HFF-Myc (cell line): Measurements from ENCODE around the gene LIN37.

Experiments used
- DNase-seq: peaks from one replicate; pipeline ENCODE4 v3.0.0-alpha.2; 2011; ENCODE audit warnings: low read depth; ENCODE audit errors: extremely low read depth
- H3K4me3 ChIP-seq: replicated peaks from 2 replicates; pipeline ENCODE4 v1.5.1; 2011; ENCODE audit warnings: low read depth, mild to moderate bottlenecking, control low read depth, low read length
- TF ChIP-seq, protein P1 (sequence below): IDR thresholded peaks from 2 replicates; pipeline ENCODE4 v1.5.1; 2012; ENCODE audit warnings: mild to moderate bottlenecking, low read depth, low read length, control low read depth; ENCODE audit errors: missing control alignments

The LIN37 gene

DNA sequence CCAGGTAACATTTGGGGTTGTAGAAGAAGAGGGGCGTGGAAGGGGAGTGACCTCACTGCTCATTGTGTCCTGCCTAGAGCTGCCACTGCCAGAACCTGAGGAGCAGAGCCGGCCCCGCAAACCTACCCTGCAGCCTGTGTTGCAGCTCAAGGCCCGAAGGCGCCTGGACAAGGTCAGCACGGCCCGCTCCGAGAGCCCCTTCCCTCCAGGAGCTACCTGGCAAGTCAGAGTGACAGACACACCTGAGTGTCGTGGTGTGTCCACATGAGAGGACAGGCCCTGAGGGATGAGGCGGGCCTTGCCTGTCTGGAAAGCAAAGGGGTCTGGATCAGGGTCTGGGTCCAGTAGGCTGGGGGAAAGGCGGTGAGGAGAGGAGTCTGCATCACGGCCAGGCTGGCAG, 23.8 kb upstream of the LIN37 start:
- TF ChIP-seq, protein P1, sequence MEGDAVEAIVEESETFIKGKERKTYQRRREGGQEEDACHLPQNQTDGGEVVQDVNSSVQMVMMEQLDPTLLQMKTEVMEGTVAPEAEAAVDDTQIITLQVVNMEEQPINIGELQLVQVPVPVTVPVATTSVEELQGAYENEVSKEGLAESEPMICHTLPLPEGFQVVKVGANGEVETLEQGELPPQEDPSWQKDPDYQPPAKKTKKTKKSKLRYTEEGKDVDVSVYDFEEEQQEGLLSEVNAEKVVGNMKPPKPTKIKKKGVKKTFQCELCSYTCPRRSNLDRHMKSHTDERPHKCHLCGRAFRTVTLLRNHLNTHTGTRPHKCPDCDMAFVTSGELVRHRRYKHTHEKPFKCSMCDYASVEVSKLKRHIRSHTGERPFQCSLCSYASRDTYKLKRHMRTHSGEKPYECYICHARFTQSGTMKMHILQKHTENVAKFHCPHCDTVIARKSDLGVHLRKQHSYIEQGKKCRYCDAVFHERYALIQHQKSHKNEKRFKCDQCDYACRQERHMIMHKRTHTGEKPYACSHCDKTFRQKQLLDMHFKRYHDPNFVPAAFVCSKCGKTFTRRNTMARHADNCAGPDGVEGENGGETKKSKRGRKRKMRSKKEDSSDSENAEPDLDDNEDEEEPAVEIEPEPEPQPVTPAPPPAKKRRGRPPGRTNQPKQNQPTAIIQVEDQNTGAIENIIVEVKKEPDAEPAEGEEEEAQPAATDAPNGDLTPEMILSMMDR, result no peak
- DNase-seq, result no peak
- no peak overlapping the region for H3K4me3 ChIP-seq

DNA sequence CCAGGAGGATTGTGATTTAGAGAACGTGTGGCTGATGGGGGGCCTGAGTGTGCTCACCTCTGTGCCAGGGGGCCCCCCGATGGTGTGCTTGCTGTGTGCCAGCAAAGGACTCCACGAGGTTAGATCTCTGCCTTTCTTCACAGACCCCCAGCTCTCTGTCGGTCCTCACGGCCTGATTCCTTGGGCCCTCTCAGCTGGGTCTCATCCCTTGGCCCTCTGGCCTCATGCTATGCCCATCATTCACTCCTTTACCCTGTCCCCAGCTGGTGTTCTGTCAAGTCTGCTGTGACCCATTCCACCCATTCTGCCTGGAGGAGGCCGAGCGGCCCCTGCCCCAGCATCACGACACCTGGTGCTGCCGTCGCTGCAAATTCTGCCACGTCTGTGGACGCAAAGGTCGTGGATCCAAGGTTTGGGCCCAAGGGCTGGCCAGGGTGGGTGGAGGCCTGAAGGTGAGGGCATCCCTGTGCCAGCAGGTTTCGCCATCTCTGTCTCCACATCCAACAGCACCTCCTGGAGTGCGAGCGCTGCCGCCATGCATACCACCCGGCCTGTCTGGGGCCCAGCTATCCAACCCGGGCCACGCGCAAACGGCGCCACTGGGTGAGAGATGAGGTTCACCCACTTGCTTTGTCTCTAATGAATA, 23.0 kb upstream of the LIN37 start:
- TF ChIP-seq, protein P1, result no peak
- no peak for DNase-seq
- H3K4me3 ChIP-seq, result no peak overlapping the region

DNA sequence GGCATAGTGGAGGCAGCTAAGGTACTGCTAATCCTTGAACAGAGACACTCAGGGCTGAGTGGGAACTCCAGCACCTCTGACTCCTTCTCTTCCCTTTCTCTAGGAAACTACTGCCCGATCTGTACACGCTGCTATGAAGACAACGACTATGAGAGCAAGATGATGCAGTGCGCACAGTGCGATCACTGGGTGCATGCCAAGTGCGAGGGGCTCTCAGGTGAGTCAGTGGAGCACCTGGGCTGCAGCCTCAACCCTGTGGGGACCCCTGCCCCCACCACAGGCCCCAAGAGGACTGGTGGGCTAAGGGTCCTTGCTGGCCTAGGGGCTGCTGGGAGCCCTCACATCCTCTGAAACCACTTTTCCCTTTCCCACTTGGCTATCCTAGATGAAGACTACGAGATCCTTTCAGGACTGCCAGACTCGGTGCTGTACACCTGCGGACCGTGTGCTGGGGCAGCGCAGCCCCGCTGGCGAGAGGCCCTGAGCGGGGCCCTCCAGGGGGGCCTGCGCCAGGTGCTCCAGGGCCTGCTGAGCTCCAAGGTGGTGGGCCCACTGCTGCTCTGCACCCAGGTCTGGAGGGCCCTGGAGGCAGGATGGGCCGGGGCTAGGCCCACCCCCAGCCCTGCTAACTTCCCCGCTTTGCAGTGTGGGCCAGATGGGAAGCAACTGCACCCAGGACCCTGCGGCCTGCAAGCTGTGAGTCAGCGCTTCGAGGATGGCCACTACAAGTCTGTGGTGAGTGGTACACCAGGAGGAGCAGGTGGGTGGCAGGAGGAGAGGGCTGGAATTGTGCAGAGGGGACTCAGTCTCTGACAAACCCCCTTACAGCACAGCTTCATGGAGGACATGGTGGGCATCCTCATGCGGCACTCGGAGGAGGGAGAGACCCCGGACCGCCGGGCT, 21.1 kb upstream of the LIN37 start:
- TF ChIP-seq, protein P1, result no peak
- no peak overlapping the region for H3K4me3 ChIP-seq
- no peak for DNase-seq

DNA sequence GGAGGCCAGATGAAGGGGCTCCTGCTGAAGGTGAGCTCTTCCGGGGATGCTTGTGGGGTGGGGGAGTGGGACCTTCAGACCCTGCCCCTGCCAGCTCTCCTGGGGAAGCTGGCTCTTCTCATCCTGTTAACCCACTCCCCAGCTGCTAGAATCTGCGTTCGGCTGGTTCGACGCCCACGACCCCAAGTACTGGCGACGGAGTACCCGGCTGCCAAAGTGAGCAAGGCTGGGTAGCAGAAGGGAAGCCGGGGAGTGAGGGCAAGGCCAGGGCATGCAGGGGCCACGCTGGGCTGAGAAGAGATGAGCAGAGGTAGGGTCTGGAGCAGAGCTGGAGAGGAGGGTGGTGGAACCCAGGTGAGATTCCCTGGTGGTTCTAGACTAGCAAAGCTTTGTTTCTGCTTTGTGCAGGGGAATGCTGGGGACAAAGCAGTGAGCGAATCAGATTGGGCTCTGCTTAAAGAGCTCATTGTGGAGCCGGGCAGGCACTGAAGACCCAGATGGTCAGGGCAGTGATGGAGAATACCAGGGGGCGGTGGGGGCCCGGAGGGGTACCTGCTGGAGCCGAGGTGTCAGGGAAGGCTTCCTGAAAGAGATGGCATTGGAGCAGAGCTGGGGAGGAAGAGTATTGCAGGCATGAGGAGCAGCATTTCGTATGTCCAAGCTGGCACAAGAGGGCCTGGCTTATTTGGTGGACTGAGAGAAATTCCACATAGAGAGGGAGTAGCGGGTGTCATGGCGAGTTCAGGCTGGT, 20.2 kb upstream of the LIN37 start:
- H3K4me3 ChIP-seq, result no peak overlapping the region
- no peak for DNase-seq
- TF ChIP-seq, protein P1, result no peak

DNA sequence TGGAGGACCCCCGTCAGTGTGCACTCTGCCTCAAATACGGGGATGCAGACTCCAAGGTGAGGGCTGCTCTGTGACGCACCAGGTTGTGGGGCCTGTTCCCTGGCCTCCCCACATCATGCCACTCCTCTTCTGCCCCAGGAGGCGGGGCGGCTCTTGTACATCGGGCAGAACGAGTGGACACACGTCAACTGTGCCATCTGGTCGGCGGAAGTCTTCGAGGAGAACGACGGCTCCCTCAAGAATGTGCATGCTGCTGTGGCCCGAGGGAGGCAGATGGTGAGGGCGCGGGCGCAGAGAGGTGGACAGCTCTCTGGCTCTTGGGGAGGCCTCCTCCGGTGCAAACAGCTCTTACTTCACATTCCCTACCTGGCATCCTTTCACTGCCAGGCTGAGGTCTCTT, 19.4 kb upstream of the LIN37 start:
- H3K4me3 ChIP-seq, result no peak overlapping the region
- TF ChIP-seq, protein P1, result no peak
- DNase-seq, result no peak

DNA sequence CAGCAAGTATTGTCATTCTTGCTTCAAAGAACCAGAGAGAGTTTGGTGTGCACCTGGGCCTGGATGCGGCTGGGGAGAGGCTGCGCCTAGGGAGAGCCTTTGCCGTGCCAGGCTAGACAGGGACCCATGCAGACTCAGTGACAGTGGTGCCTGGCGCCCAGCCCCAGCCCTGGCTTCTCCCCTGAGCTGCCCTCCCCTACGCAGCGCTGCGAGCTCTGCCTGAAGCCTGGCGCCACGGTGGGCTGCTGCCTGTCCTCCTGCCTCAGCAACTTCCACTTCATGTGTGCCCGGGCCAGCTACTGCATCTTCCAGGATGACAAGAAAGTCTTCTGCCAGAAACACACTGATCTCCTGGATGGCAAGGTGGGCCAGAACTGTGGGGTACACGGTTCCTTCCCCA, 18.6 kb upstream of the LIN37 start:
- TF ChIP-seq, protein P1, result no peak
- DNase-seq, result no peak
- H3K4me3 ChIP-seq, result no peak overlapping the region
